ENCODE measurements around the gene TRIM37. TPM values are rescaled to one million over a fixed set of nuclear protein-coding genes. Genes with fewer than 3 reads are reported as not detected.

Gene TRIM37
- total and polyA plus RNA-seq, 4 experiments from 2014 or later = 9.6 to 25.0 (median 15.7) TPM

- no peak overlapping the region for H3K4me3 Mint-ChIP-seq
- H3K27ac Mint-ChIP-seq = no peak overlapping the region
- Histone ChIP-seq H3K4me3 (ENCODE audit: low read length in 2 of 2) (no peak overlapping the region), H3K36me3 (ENCODE audit: insufficient read depth, low read length) (peaks cover 22% of the 10 kb centered on the region), H3K27me3 (ENCODE audit: insufficient read depth, low read length) (no peaks in the 10 kb centered on the region), H3K4me1 (ENCODE audit: insufficient read depth, low read length) (no peaks in the 10 kb centered on the region), H3K9me3 (ENCODE audit: control insufficient read depth in 1 of 2, low read length in 2 of 2) (no peaks in the 10 kb centered on the region), H3K27ac (ENCODE audit: low read depth, low read length) (no peak overlapping the region)
- H3K27me3 Mint-ChIP-seq = no peaks in the 10 kb centered on the region
- DNase-seq = no peak
- H3K4me1 Mint-ChIP-seq = no peaks in the 10 kb centered on the region
- H3K9me3 Mint-ChIP-seq = no peaks in the 10 kb centered on the region
- H3K36me3 Mint-ChIP-seq = peaks cover 28 to 58% of the 10 kb centered on the region in 2 donors
- ChIA-PET POLR2A (ENCODE audit: partially characterized antibody) (no interaction called here), CTCF (ENCODE audit: partially characterized antibody) (no interaction called here)
- intact Hi-C loops (cut with micrococcal nuclease) = no loop called here
Observed at GRCh38 chr17:59038734-59039133, 67.9 kb downstream of the TRIM37 start.

GRCh38 chr17:59037960-59038359, 68.7 kb downstream of the TRIM37 start:
- Histone ChIP-seq H3K36me3 (ENCODE audit: insufficient read depth, low read length) (peaks cover 16% of the 10 kb centered on the region), H3K9me3 (ENCODE audit: control insufficient read depth in 1 of 2, low read length in 2 of 2) (no peaks in the 10 kb centered on the region), H3K4me3 (ENCODE audit: low read length in 2 of 2) (no peak overlapping the region), H3K27me3 (ENCODE audit: insufficient read depth, low read length) (no peaks in the 10 kb centered on the region), H3K27ac (ENCODE audit: low read depth, low read length) (no peak overlapping the region), H3K4me1 (ENCODE audit: insufficient read depth, low read length) (no peaks in the 10 kb centered on the region)
- Mint-ChIP-seq H3K27ac (no peak overlapping the region), H3K27me3 (no peaks in the 10 kb centered on the region), H3K4me3 (no peak overlapping the region), H3K4me1 (no peaks in the 10 kb centered on the region), H3K36me3 (peaks cover 28 to 54% of the 10 kb centered on the region in 2 donors), H3K9me3 (no peaks in the 10 kb centered on the region)
- intact Hi-C loops (cut with micrococcal nuclease) = no loop called here
- POLR2A ChIA-PET (ENCODE audit: partially characterized antibody) = no interaction called here
- CTCF ChIA-PET (ENCODE audit: partially characterized antibody) = no interaction called here
- no peak for DNase-seq

GRCh38 chr17:59030811-59031210, 75.9 kb downstream of the TRIM37 start:
- Mint-ChIP-seq H3K36me3 (peaks cover 17 to 37% of the 10 kb centered on the region in 2 donors), H3K4me1 (peaks cover 0 to 2% (median under 1%) of the 10 kb centered on the region in 4 donors), H3K4me3 (no peak overlapping the region), H3K27me3 (no peaks in the 10 kb centered on the region), H3K27ac (no peak overlapping the region), H3K9me3 (no peaks in the 10 kb centered on the region)
- no peak for DNase-seq
- no peaks in the 10 kb centered on the region for H3K27me3 ChIP-seq (ENCODE audit: insufficient read depth, low read length)
- H3K4me1 ChIP-seq (ENCODE audit: insufficient read depth, low read length) = no peaks in the 10 kb centered on the region
- no peak overlapping the region for H3K27ac ChIP-seq (ENCODE audit: low read depth, low read length)
- H3K36me3 ChIP-seq (ENCODE audit: insufficient read depth, low read length) = peaks cover 15% of the 10 kb centered on the region
- ChIA-PET POLR2A (ENCODE audit: partially characterized antibody) (interaction anchor here (0.6 kb wide), 1 partner anchor 460 kb away, joined by 3 read pairs; no protein-coding TSS in a partner anchor), CTCF (ENCODE audit: partially characterized antibody) (interaction anchor here (1.3 kb wide), 1 partner anchor 11 kb away, joined by 4 read pairs; no protein-coding TSS in a partner anchor)
- no peak overlapping the region for H3K4me3 ChIP-seq (ENCODE audit: low read length in 2 of 2)
- H3K9me3 ChIP-seq (ENCODE audit: control insufficient read depth in 1 of 2, low read length in 2 of 2) = no peaks in the 10 kb centered on the region
- intact Hi-C loops (cut with micrococcal nuclease) = no loop called here

- no peak for DNase-seq
- H3K4me1 ChIP-seq (ENCODE audit: insufficient read depth, low read length) = no peaks in the 10 kb centered on the region
- H3K27me3 ChIP-seq (ENCODE audit: insufficient read depth, low read length) = no peaks in the 10 kb centered on the region
- H3K9me3 Mint-ChIP-seq = no peaks in the 10 kb centered on the region
- CTCF ChIA-PET (ENCODE audit: partially characterized antibody) = no interaction called here
- no peaks in the 10 kb centered on the region for H3K27me3 Mint-ChIP-seq
- H3K36me3 Mint-ChIP-seq = peaks cover 14 to 32% of the 10 kb centered on the region in 2 donors
- H3K27ac ChIP-seq (ENCODE audit: low read depth, low read length) = no peak overlapping the region
- peaks cover 15% of the 10 kb centered on the region for H3K36me3 ChIP-seq (ENCODE audit: insufficient read depth, low read length)
- H3K27ac Mint-ChIP-seq = no peak overlapping the region
- H3K4me3 Mint-ChIP-seq = no peak overlapping the region
- no peak overlapping the region for H3K4me3 ChIP-seq (ENCODE audit: low read length in 2 of 2)
- intact Hi-C loops (cut with micrococcal nuclease) = no loop called here
- H3K4me1 Mint-ChIP-seq = peaks cover 0 to 2% (median under 1%) of the 10 kb centered on the region in 4 donors
- POLR2A ChIA-PET (ENCODE audit: partially characterized antibody) = no interaction called here
- H3K9me3 ChIP-seq (ENCODE audit: control insufficient read depth in 1 of 2, low read length in 2 of 2) = no peaks in the 10 kb centered on the region
Observed at GRCh38 chr17:59028328-59028727, 78.4 kb downstream of the TRIM37 start.

- H3K36me3 Mint-ChIP-seq = peaks cover 13 to 29% of the 10 kb centered on the region in 2 donors
- H3K27ac ChIP-seq (ENCODE audit: low read depth, low read length) = no peak overlapping the region
Observed at GRCh38 chr17:59027750-59028149, 78.9 kb downstream of the TRIM37 start.

GRCh38 chr17:59026176-59026939, 80.3 kb downstream of the TRIM37 start:
- POLR2A ChIA-PET (ENCODE audit: partially characterized antibody) = no interaction called here
- Mint-ChIP-seq H3K4me3 (no peak overlapping the region), H3K4me1 (peaks cover 0 to 2% (median under 1%) of the 10 kb centered on the region in 4 donors), H3K27me3 (no peaks in the 10 kb centered on the region), H3K36me3 (peaks cover 14 to 28% of the 10 kb centered on the region in 2 donors), H3K27ac (peak overlapping the region; percentile 5 to 68 (median 31)), H3K9me3 (peaks cover 0 to under 1% (median 0%) of the 10 kb centered on the region in 8 donors)
- H3K27ac ChIP-seq (ENCODE audit: low read depth, low read length) = no peak overlapping the region
- H3K9me3 ChIP-seq (ENCODE audit: control insufficient read depth in 1 of 2, low read length in 2 of 2) = no peaks in the 10 kb centered on the region
- DNase-seq = no peak
- no peaks in the 10 kb centered on the region for H3K27me3 ChIP-seq (ENCODE audit: insufficient read depth, low read length)
- intact Hi-C loops (cut with micrococcal nuclease) = no loop called here
- peaks cover 12% of the 10 kb centered on the region for H3K36me3 ChIP-seq (ENCODE audit: insufficient read depth, low read length)
- no peaks in the 10 kb centered on the region for H3K4me1 ChIP-seq (ENCODE audit: insufficient read depth, low read length)
- CTCF ChIA-PET (ENCODE audit: partially characterized antibody) = no interaction called here
- H3K4me3 ChIP-seq (ENCODE audit: low read length in 2 of 2) = no peak overlapping the region

More at GRCh38 chr17:59027750-59028149, 78.9 kb downstream of the TRIM37 start:
- Histone ChIP-seq H3K9me3 (ENCODE audit: control insufficient read depth in 1 of 2, low read length in 2 of 2) (no peaks in the 10 kb centered on the region), H3K4me3 (ENCODE audit: low read length in 2 of 2) (no peak overlapping the region), H3K4me1 (ENCODE audit: insufficient read depth, low read length) (no peaks in the 10 kb centered on the region), H3K36me3 (ENCODE audit: insufficient read depth, low read length) (peaks cover 15% of the 10 kb centered on the region), H3K27me3 (ENCODE audit: insufficient read depth, low read length) (no peaks in the 10 kb centered on the region)
- H3K4me1 Mint-ChIP-seq = peaks cover 0 to 2% (median under 1%) of the 10 kb centered on the region in 4 donors
- POLR2A ChIA-PET (ENCODE audit: partially characterized antibody) = no interaction called here
- intact Hi-C loops (cut with micrococcal nuclease) = no loop called here
- no peaks in the 10 kb centered on the region for H3K9me3 Mint-ChIP-seq
- no peak overlapping the region for H3K4me3 Mint-ChIP-seq
- H3K27me3 Mint-ChIP-seq = no peaks in the 10 kb centered on the region
- CTCF ChIA-PET (ENCODE audit: partially characterized antibody) = no interaction called here
- no peak for DNase-seq
- H3K27ac Mint-ChIP-seq = peak overlapping the region in 5 of 7 donors; percentile 8 to 75 (median 58)

- H3K27ac Mint-ChIP-seq = peak overlapping the region in 1 of 7 donors; percentile 64
- ChIA-PET CTCF (ENCODE audit: partially characterized antibody) (no interaction called here), POLR2A (ENCODE audit: partially characterized antibody) (no interaction called here)
- no peak overlapping the region for H3K27ac ChIP-seq (ENCODE audit: low read depth, low read length)
- peaks cover 11% of the 10 kb centered on the region for H3K36me3 ChIP-seq (ENCODE audit: insufficient read depth, low read length)
- H3K4me3 Mint-ChIP-seq = no peak overlapping the region
- no peaks in the 10 kb centered on the region for H3K27me3 Mint-ChIP-seq
- no peaks in the 10 kb centered on the region for H3K27me3 ChIP-seq (ENCODE audit: insufficient read depth, low read length)
- peaks cover 21 to 33% of the 10 kb centered on the region in 2 donors for H3K36me3 Mint-ChIP-seq
- H3K4me3 ChIP-seq (ENCODE audit: low read length in 2 of 2) = no peak overlapping the region
- no peaks in the 10 kb centered on the region for H3K9me3 ChIP-seq (ENCODE audit: control insufficient read depth in 1 of 2, low read length in 2 of 2)
- intact Hi-C loops (cut with micrococcal nuclease) = no loop called here
- no peaks in the 10 kb centered on the region for H3K4me1 ChIP-seq (ENCODE audit: insufficient read depth, low read length)
- H3K4me1 Mint-ChIP-seq = peaks cover 0 to 2% (median under 1%) of the 10 kb centered on the region in 4 donors
- H3K9me3 Mint-ChIP-seq = peaks cover 0 to 3% (median 0%) of the 10 kb centered on the region in 8 donors
- no peak for DNase-seq
Observed at GRCh38 chr17:59024916-59025315, 81.8 kb downstream of the TRIM37 start.
